Prostate gland (tissue), 2 donors: Measurements from ENCODE around the gene SBSN. TPM values are rescaled to one million over a fixed set of nuclear protein-coding genes. Genes with fewer than 3 reads are reported as not detected.

Experiments used
- DNase-seq: peaks from one replicate; pipeline ENCODE4 v3.0.0-alpha.2; 2019; ENCODE audit warnings: low spot score
- H3K27ac ChIP-seq, 2 donors: fragments of 200-600 bp; sonication (generic); 2 replicates each; pipeline ENCODE4 v1.5.1; 2017 to 2019
- H3K27me3 ChIP-seq: fragments of 200-600 bp; sonication (generic); replicated peaks from 2 replicates; pipeline ENCODE4 v1.5.1; 2019; ENCODE audit not compliant: insufficient read depth
- H3K36me3 ChIP-seq, 2 donors: fragments of 200-600 bp; sonication (generic); 1 replicate in 1 of 2; 2 replicates in 1 of 2; pipeline versions ENCODE4 v1.5.1 to v1.8.1; 2017 to 2019
- H3K4me1 ChIP-seq: fragments of 200-600 bp; sonication (generic); replicated peaks from 2 replicates; pipeline ENCODE4 v1.5.1; 2019
- H3K4me3 ChIP-seq, 2 donors: fragments of 200-600 bp; sonication (generic); 2 replicates each; pipeline ENCODE4 v1.5.1; 2017 to 2019
- H3K9me3 ChIP-seq: fragments of 200-600 bp; sonication (generic); 2 replicates; pipeline ENCODE4 v1.5.1; 2017
- CTCF ChIP-seq, 4 experiments: fragments of 200-600 bp in 2 of 4; fragments of 450-650 bp in 2 of 4; sonication (generic) in 2 of 4; IDR thresholded peaks; 1 replicate in 3 of 4; 2 replicates in 1 of 4; pipeline ENCODE4 v1.5.1; 2016 to 2019; ENCODE audit warnings: antibody characterized with exemption in 4 of 4, mild to moderate bottlenecking in 2 of 4, moderate library complexity in 2 of 4
- POLR2A ChIP-seq: fragments of 450-650 bp; IDR thresholded peaks from one replicate; pipeline ENCODE4 v1.6.1; 2016; ENCODE audit warnings: antibody characterized with exemption, mild to moderate bottlenecking
- POLR2AphosphoS5 ChIP-seq: sonication (generic); formaldehyde crosslinking; IDR thresholded peaks from one replicate; pipeline ENCODE4 v1.6.1; 2017; ENCODE audit warnings: antibody characterized with exemption
- WGBS: methylation state at CpG from one replicate; pipeline ENCODE4 v1.1.5; 2018; 5-methylcytosine and 5-hydroxymethylcytosine counted together
- intact Hi-C: fragments of 100-400 bp; cut with DNase I; formaldehyde crosslinking; loops from one replicate; pipeline ENCODE4 v1.14.2; 2022
- total RNA-seq, 2 donors: library from RNA; depleted of rRNA; stranded (reverse); fragments of >200 nt; gene quantifications; one replicate each; pipeline ENCODE4 v1.1.0, GENCODE V29; 2016

SBSN gene
- total RNA-seq, 2 donors from 2014 or later: 0.32 to 4.9 TPM

GRCh38 chr19:35501684-35502083 lies 26.4 kb downstream of the SBSN start:
- no peaks in the 10 kb centered on the region for H3K4me1 ChIP-seq
- WGBS: 83% methylated on average over 15 of the region's 15 CpGs
- no peaks in the 10 kb centered on the region for H3K36me3 ChIP-seq
- no peaks in the 10 kb centered on the region for H3K27me3 ChIP-seq
- no peak overlapping the region for H3K27ac ChIP-seq
- H3K9me3 ChIP-seq: no peaks in the 10 kb centered on the region
- no peak for TF ChIP-seq POLR2A
- DNase-seq: no peak
- H3K4me3 ChIP-seq: no peak overlapping the region
- intact Hi-C loops: no loop called here

DNA sequence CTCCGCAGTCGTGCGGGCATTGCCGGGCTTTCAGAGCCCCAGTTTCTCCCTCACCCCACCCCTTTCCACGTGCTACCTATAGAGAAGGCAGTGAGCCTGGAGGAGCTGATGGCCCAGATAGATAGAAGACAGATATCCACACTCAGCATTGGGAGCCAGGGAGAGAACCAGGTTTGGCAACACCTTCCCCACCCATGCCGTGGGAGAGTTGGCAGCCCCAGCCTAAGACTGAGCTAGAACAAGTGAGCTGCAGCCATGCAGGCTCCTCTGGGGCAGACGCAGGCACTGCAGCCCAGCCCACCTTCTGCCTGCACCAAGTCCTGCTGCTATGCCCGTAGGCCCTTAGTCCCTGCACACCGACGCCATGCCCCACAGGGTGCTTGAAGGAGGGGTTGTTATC lies 27.5 kb downstream of the SBSN start:
- no peaks in the 10 kb centered on the region for H3K9me3 ChIP-seq
- 83% methylated on average over 10 of the region's 10 CpGs for WGBS
- no peak for DNase-seq
- no peaks in the 10 kb centered on the region for H3K27me3 ChIP-seq
- intact Hi-C loops: no loop called here
- H3K36me3 ChIP-seq: no peaks in the 10 kb centered on the region
- TF ChIP-seq CTCF (IDR thresholded peaks at IDR 0.05) (no peak), POLR2A (no peak)
- no peak overlapping the region for H3K4me3 ChIP-seq
- H3K27ac ChIP-seq: no peak overlapping the region
- H3K4me1 ChIP-seq: no peaks in the 10 kb centered on the region

- 78% methylated on average over 9 of the region's 9 CpGs for WGBS
- DNase-seq: no peak
- H3K4me1 ChIP-seq: no peaks in the 10 kb centered on the region
- no peaks in the 10 kb centered on the region for H3K27me3 ChIP-seq
- H3K9me3 ChIP-seq: no peaks in the 10 kb centered on the region
- H3K4me3 ChIP-seq: no peak overlapping the region
- no peaks in the 10 kb centered on the region for H3K36me3 ChIP-seq
- H3K27ac ChIP-seq: no peak overlapping the region
- TF ChIP-seq POLR2A (no peak), POLR2AphosphoS5 (no peak), CTCF (IDR thresholded peaks at IDR 0.05) (no peak)
- intact Hi-C loops: loop anchor here (5.0 to 10.0 kb wide), 2 partner anchors 147 to 224 kb away; no protein-coding TSS in a partner anchor
These were observed 29.1 kb downstream of the SBSN start for GRCh38 chr19:35498984-35499527.

DNA sequence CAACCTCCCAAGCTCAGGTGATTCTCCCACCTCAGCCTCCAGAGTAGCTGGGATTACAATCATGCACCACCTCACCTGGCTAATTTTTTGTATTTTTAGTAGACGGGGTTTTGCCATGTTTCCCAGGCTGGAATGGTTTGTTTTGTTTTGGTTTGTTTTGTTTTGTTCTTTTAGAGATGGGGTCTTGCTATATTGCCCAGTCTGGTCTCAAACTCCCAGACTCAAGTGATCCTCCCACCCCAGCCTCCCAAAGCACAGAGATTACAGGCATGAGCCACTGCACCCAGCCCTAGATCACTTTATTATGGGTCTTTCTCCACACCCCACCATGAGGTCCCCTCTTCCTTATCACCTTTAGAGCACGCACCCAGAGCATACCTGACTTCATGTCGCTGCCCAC lies 29.9 kb downstream of the SBSN start:
- Histone ChIP-seq H3K4me3 (no peak overlapping the region), H3K36me3 (no peaks in the 10 kb centered on the region), H3K9me3 (no peaks in the 10 kb centered on the region), H3K4me1 (no peaks in the 10 kb centered on the region), H3K27ac (no peak overlapping the region), H3K27me3 (no peaks in the 10 kb centered on the region)
- intact Hi-C loops: loop anchor here (5.0 to 10.0 kb wide), 2 partner anchors 146 to 223 kb away; no protein-coding TSS in a partner anchor
- WGBS: 88% methylated on average over 3 of the region's 3 CpGs
- DNase-seq: no peak
- no peak for TF ChIP-seq CTCF (IDR thresholded peaks at IDR 0.05)
- TF ChIP-seq POLR2A: no peak
- no peak for TF ChIP-seq POLR2AphosphoS5

DNA sequence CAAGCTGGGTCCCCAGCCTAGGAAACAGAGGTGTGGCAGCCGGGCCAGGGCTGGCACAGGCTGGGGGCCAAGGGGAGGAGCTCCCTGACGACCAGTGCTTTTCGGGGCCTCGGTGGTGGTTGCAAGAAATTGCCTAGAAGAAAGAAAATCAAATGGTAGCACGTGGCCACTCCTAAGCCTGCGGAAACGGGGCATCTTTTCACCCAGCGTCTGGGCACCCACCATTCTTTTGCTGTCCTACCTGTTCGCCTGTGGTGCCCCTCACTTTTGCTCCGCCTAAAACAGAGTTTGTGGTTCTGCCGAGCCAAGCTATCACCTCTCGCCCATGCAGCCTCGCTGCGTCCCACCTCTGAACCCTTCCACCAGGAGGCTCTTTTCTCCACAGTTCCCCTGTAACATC lies 30.7 kb downstream of the SBSN start:
- no peaks in the 10 kb centered on the region for H3K9me3 ChIP-seq
- H3K4me3 ChIP-seq: no peak overlapping the region
- DNase-seq: no peak
- intact Hi-C loops: loop anchor here (5.0 to 10.0 kb wide), 2 partner anchors 145 to 223 kb away; no protein-coding TSS in a partner anchor
- no peak overlapping the region for H3K27ac ChIP-seq
- 71% methylated on average over 14 of the region's 14 CpGs for WGBS
- H3K4me1 ChIP-seq: no peaks in the 10 kb centered on the region
- no peaks in the 10 kb centered on the region for H3K27me3 ChIP-seq
- no peaks in the 10 kb centered on the region for H3K36me3 ChIP-seq
- no peak for TF ChIP-seq POLR2AphosphoS5
- no peak for TF ChIP-seq CTCF (IDR thresholded peaks at IDR 0.05)
